Common myeloid progenitor, CD34-positive (primary cell): Measurements from ENCODE around the gene WBP4.

Experiments
- CTCF ChIA-PET: fragments of 350-600 bp; sonication (Branson Sonifier 250); formaldehyde crosslinking; loops from one replicate; lab custom pipeline; 2021; ENCODE audit warnings: antibody characterized with exemption; lab: Charles Lee
- POLR2A ChIA-PET: fragments of 350-600 bp; sonication (Branson Sonifier 250); formaldehyde crosslinking; loops from one replicate; lab custom pipeline; 2021; ENCODE audit warnings: antibody characterized with exemption; lab: Charles Lee
- DNase-seq, 3 donors: peaks; one replicate each; pipeline versions ENCODE4 v3.0.0 to v3.0.0-alpha.2; 2013
- H3K27ac ChIP-seq, 2 experiments: 1 replicate in 1 of 2; 2 replicates in 1 of 2; pipeline ENCODE4 v1.7.0; 2013; ENCODE audit warnings: inconsistent platforms in 2 of 2, low read length in 2 of 2, mild to moderate bottlenecking in 2 of 2, low read depth in 1 of 2, moderate library complexity in 1 of 2; ENCODE audit not compliant: severe bottlenecking in 2 of 2, insufficient read depth in 1 of 2, poor library complexity in 1 of 2
- H3K27me3 ChIP-seq, 5 experiments: replicated peaks in 2 of 5; 1 replicate in 3 of 5; 2 replicates in 2 of 5; pipeline versions ENCODE4 v1.6.1 to v1.7.0; 2013; ENCODE audit warnings: low read length in 4 of 5, mild to moderate bottlenecking in 2 of 5, moderate library complexity in 2 of 5, inconsistent platforms in 1 of 5; ENCODE audit not compliant: insufficient read depth in 5 of 5, control insufficient read depth in 4 of 5
- H3K36me3 ChIP-seq, 4 experiments: 1 replicate in 2 of 4; 2 replicates in 2 of 4; pipeline versions ENCODE4 v1.6.1 to v1.7.0; 2013; ENCODE audit warnings: low read length in 3 of 4, control low read depth in 1 of 4, mild to moderate bottlenecking in 1 of 4; ENCODE audit not compliant: control insufficient read depth in 4 of 4, insufficient read depth in 4 of 4
- H3K4me1 ChIP-seq, 4 experiments: 1 replicate in 3 of 4; 2 replicates in 1 of 4; pipeline versions ENCODE4 v1.6.1 to v1.7.1; 2013; ENCODE audit warnings: low read length in 3 of 4, mild to moderate bottlenecking in 3 of 4, control low read depth in 1 of 4, inconsistent platforms in 1 of 4, moderate library complexity in 1 of 4; ENCODE audit not compliant: control insufficient read depth in 4 of 4, insufficient read depth in 4 of 4; ENCODE audit errors: control extremely low read depth in 1 of 4
- H3K4me3 ChIP-seq, 7 experiments: 1 replicate in 4 of 7; 2 replicates in 3 of 7; pipeline versions ENCODE4 v1.5.1 to v1.7.0; 2013; ENCODE audit warnings: mild to moderate bottlenecking in 7 of 7, low read length in 6 of 7, moderate library complexity in 6 of 7, inconsistent platforms in 2 of 7, low read depth in 2 of 7, control low read depth in 1 of 7; ENCODE audit not compliant: insufficient read depth in 4 of 7, control insufficient read depth in 1 of 7; ENCODE audit errors: extremely low read depth in 1 of 7
- H3K9me3 ChIP-seq, 5 experiments: 1 replicate in 4 of 5; 2 replicates in 1 of 5; pipeline versions ENCODE4 v1.6.1 to v1.7.1; 2013; ENCODE audit warnings: low read length in 4 of 5, mild to moderate bottlenecking in 2 of 5, inconsistent platforms in 1 of 5, low read depth in 1 of 5, moderate library complexity in 1 of 5; ENCODE audit not compliant: control insufficient read depth in 4 of 5, insufficient read depth in 2 of 5; ENCODE audit errors: control extremely low read depth in 1 of 5
- WGBS: methylation state at CpG from one replicate; pipeline ENCODE4 v1.1.5; 2013; ENCODE audit not compliant: insufficient coverage; 5-methylcytosine and 5-hydroxymethylcytosine counted together

Gene WBP4

DNA sequence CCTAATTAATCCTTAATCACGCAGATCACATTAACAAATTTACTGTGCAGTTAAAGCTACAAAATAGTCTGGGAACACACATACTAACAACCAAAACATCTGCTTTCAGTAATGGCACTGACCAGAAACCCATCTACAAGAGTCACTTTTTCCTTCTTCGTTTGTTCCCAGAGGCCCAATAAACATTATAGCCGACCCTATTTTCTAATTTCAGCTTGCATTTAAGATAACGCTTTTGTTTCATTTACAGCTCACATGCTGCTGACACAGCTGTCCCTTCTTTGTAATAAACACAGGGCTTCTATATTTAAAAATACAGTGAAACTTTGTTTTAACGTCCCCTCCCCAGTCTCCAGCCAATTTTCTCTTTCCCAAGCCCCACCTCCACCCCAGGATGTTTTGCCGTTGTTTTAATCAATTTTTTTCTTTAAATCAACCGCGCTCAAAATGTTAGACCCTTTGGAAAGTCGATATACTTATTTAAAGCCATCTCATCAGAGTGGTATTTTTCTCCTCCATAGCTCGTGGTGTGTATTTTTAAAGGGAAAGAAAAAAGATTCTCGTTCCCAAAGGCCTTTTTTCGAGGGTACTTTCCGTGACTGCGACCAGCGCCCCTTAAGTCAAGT, 1.7 kb upstream of the WBP4 start:
- H3K4me3 ChIP-seq, result peak overlapping the region; percentile 88 to 99 (median 94)
- WGBS, result 6% methylated on average over 11 of the region's 15 CpGs

DNA sequence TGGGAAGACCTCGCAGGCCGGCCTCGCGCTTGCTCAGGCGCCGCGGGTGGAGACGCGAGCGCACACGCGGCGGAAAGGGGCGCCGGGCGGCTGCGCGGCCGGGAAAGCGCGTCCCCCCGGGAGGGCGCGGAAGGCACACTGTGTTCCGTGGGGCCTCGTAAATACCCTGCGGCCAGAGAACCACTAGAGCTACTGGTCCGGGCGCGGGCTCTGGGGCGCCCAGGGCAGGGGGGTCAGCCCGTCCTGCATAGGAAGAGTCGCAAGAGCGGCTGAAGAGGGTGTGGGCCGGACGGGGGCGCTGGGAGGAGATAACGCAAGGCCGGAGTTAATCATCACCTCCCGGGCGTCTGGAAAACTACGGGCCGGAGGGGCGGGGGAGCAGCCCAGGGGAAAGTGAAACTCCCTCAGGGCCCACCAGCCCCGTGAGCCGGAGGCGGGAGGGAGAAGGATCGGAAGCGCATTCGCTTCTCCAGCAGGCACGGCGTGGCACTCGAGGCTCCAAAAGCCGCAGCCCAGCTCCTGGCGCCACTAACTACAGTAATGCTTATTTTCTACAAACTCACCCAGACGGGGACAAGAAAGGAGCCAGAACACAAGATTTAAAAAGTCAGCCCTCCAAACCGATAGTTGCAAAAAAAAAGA, 1.1 kb upstream of the WBP4 start:
- DNase-seq, result peak; percentile 86 to 90 (median 89)
- Histone ChIP-seq H3K27me3 (no peaks in the 10 kb centered on the region), H3K9me3 (no peaks in the 10 kb centered on the region), H3K36me3 (peaks cover 0 to 4% (median 2%) of the 10 kb centered on the region in 4 experiments), H3K4me3 (peak overlapping the region; percentile 88 to 99 (median 94)), H3K27ac (peak overlapping the region; percentile 79 to 94), H3K4me1 (peaks cover 27 to 54% (median 39%) of the 10 kb centered on the region in 4 experiments)
- POLR2A ChIA-PET, result interaction anchor here (0.6 to 2.0 kb wide), 5 partner anchors 12 to 99 kb away, joined by 3 to 4 read pairs (median 3); partner anchors contain the start of gene ELF1
- 0% methylated on average over 36 of the region's 57 CpGs for WGBS
- CTCF ChIA-PET, result interaction anchor here (0.7 to 4.2 kb wide), 21 partner anchors 10 to 1934 kb away, joined by 3 to 12 read pairs (median 4); no protein-coding TSS in a partner anchor

More for the DNA sequence above, 1.7 kb upstream of the WBP4 start:
- Histone ChIP-seq H3K36me3 (no peaks in the 10 kb centered on the region), H3K9me3 (no peaks in the 10 kb centered on the region), H3K4me1 (peaks cover 30 to 61% (median 44%) of the 10 kb centered on the region in 4 experiments), H3K27ac (peak overlapping the region; percentile 79 to 94), H3K27me3 (no peaks in the 10 kb centered on the region)
- ChIA-PET CTCF (interaction anchor here (0.7 to 4.2 kb wide), 16 partner anchors 9 to 1934 kb away, joined by 3 to 12 read pairs (median 4); no protein-coding TSS in a partner anchor), POLR2A (interaction anchor here (0.6 to 2.0 kb wide), 4 partner anchors 41 to 98 kb away, joined by 3 to 4 read pairs (median 3); no protein-coding TSS in a partner anchor)
- peak in 1 of 3 donors; percentile 35 for DNase-seq

DNA sequence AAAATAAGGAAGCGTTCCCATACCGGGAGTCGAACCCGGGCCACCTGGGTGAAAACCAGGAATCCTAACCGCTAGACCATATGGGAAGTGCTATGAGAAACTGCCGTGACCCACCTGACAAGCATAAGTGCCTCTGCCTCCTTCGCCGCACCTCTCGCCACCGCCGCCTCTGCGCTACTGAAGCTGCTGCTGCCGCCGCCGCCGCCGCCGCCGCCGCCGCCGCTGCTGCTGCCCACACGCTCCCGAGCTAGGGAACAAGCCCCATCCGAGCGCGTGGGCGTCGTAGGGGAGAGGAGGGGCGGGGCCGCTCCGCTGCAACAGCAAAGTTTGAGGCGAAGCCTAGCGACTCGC, 610 bp upstream of the WBP4 start:
- H3K4me1 ChIP-seq, result peaks cover 27 to 51% (median 36%) of the 10 kb centered on the region in 4 experiments
- CTCF ChIA-PET, result interaction anchor here (0.8 to 4.2 kb wide), 10 partner anchors 13 to 283 kb away, joined by 3 to 12 read pairs (median 4); no protein-coding TSS in a partner anchor
- POLR2A ChIA-PET, result interaction anchor here (0.6 to 2.0 kb wide), 6 partner anchors 11 to 759 kb away, joined by 3 to 4 read pairs (median 3); partner anchors contain the start of gene ELF1
- peaks cover under 1 to 9% (median 7%) of the 10 kb centered on the region in 4 experiments for H3K36me3 ChIP-seq
- peak; percentile 82 to 95 (median 90) for DNase-seq
- no peaks in the 10 kb centered on the region for H3K9me3 ChIP-seq
- peak overlapping the region; percentile 85 to 94 for H3K27ac ChIP-seq
- peak overlapping the region; percentile 88 to 99 (median 94) for H3K4me3 ChIP-seq
- WGBS, result 0% methylated on average over 21 of the region's 35 CpGs
- no peaks in the 10 kb centered on the region for H3K27me3 ChIP-seq

DNA sequence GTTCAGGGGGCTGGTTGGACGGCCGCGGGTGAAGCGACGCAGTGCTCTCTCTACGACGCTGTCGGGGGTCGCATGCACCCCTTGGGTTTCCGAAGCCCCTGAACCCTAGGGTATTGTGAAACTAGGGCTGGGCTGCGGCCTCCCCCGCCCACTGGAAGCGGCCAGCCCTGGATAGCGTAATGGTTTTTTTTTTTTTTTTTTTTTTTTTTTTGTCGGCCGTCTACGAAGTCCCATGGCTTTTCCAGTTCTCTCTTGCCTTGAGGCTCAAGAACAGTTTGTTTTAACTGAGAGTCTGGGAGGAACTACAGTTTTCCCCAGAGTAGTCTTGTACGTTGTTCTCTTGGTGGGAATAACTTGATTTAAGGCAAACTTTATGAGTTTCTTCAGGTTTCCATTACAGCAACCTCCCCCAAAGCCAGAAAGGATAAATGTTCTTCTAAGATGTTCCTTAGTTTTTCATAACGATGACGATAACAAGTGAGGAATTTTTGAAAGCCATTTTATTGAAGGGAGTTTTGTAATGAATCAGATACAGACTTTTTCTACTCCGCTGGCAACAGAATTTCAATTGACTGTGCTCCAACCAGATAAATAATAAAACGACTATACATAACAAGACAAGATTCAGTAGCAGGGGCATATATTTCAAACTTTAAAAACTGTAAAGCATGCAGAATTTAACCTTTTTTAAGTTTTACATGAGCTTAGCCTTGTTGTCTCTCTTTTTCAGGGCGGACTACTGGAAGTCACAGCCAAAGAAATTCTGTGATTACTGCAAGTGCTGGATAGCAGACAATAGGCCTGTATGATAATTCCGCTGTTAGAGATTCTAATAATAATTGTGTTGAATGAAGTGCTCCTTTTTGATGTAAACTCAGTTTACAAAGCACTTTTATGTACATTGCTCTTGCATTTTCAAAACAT, 867 bp downstream of the WBP4 start:
- no peak for DNase-seq
- ChIA-PET POLR2A (no interaction called here), CTCF (interaction anchor here (0.6 to 1.1 kb wide), 2 partner anchors 17 to 161 kb away, joined by 3 read pairs; no protein-coding TSS in a partner anchor)
- peaks cover 22 to 38% (median 28%) of the 10 kb centered on the region in 4 experiments for H3K4me1 ChIP-seq
- H3K36me3 ChIP-seq, result peaks cover 7 to 19% (median 17%) of the 10 kb centered on the region in 4 experiments
- H3K27ac ChIP-seq, result peak overlapping the region; percentile 85 to 94
- WGBS, result 19% methylated on average over 7 of the region's 24 CpGs
- peak overlapping the region; percentile 88 to 99 (median 94) for H3K4me3 ChIP-seq
- H3K9me3 ChIP-seq, result no peaks in the 10 kb centered on the region
- no peaks in the 10 kb centered on the region for H3K27me3 ChIP-seq

DNA sequence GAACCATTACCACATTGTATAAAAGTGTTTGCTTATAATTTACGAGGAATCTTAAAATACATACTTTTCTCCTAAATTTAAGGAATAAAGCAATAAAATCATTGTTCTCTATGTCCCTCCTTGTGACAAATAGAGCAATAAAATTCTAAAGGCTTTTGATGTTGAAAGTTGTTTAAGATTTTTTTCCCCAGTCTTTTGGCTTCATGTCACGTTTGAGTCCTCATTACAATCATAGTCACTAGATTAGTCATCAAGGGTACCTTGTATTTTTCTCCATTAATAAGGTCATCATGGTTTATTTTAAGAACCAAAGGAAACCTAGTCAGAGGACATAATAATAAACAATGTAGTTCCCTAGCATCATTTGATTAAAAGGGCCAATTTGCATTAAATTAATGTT, 3.2 kb downstream of the WBP4 start:
- peaks cover 10 to 17% (median 11%) of the 10 kb centered on the region in 4 experiments for H3K4me1 ChIP-seq
- peaks cover 13 to 37% (median 31%) of the 10 kb centered on the region in 4 experiments for H3K36me3 ChIP-seq
- ChIA-PET CTCF (no interaction called here), POLR2A (no interaction called here)
- H3K4me3 ChIP-seq, result no peak overlapping the region
- no peaks in the 10 kb centered on the region for H3K9me3 ChIP-seq
- DNase-seq, result no peak
- no CpG with 5 or more reads among the region's 2 CpGs for WGBS
- H3K27me3 ChIP-seq, result no peaks in the 10 kb centered on the region
- no peak overlapping the region for H3K27ac ChIP-seq

DNA sequence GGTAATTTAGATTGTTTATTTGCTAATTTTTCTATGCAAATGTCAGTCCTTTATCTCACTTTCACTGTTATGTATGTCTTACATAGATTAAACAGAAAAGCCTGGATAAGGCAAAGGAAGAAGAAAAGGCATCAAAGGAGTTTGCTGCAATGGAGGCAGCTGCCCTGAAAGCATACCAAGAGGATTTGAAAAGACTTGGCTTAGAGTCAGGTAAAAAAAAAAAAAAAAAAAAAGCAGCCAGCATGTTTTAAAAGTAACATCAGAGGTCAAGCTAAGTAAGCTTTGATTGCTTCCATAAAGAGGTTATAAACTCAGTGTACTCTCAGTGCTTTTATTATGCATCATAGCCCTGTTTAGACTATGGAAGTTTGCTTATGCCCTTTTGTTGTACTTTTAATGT, 3.8 kb downstream of the WBP4 start:
- CTCF ChIA-PET, result no interaction called here
- POLR2A ChIA-PET, result no interaction called here
- Histone ChIP-seq H3K4me1 (peaks cover 7 to 14% (median 9%) of the 10 kb centered on the region in 4 experiments), H3K27me3 (no peaks in the 10 kb centered on the region), H3K9me3 (no peaks in the 10 kb centered on the region), H3K27ac (no peak overlapping the region), H3K4me3 (no peak overlapping the region), H3K36me3 (peaks cover 19 to 42% (median 33%) of the 10 kb centered on the region in 4 experiments)
- no peak for DNase-seq
